Endothelial cell (in vitro differentiated cells): ENCODE measurements around the gene PLGLB2. TPM values are rescaled to one million over a fixed set of nuclear protein-coding genes. Genes with fewer than 3 reads are reported as not detected.

Experiments used
- total RNA-seq: library from RNA; stranded (reverse); fragmentation: NEBNext Ultra II Directional; extraction: Animal tissue kit (Norgen Biotek cat#: 25700); gene quantifications from one replicate; pipeline ENCODE4 v1.2.1, GENCODE V29; 2021; ENCODE audit not compliant: unreplicated experiment

Gene PLGLB2
- total RNA-seq, 1 donor from 2014 or later: 1.5 TPM

Other genes starting within 250 kb of the PLGLB2 start
- 9.4 TPM for gene RGPD2, start 77.7 kb downstream of the PLGLB2 start, total RNA-seq